GM18858 (cell line): Measurements from ENCODE around the gene SUPT4H1.

Source experiments
- ATAC-seq: cut with Tn5 transposase; IDR thresholded peaks from one replicate; pipeline ENCODE4 v1.9.1; 2021; ENCODE audit not compliant: unreplicated experiment

Gene SUPT4H1

DNA sequence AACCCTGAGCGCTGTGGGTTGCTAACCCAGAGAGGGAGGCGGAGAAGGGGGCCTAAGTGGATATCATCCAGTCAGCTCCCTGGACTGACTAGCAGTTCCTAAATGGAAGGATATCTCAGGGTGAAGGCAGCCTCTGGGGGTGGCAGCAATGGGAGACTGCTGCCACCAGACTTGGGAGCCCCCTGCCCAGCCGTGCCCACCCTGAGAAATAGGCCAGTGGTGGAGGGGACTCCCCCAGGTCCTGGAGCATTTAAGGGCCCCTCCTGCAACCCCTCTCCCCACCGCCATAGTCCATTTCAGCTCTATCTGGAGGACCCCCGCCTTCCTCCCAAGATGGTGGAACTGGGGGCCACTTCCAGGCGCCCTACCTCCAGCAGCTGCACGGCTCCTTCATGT, 31.8 kb downstream of the SUPT4H1 start:
- ATAC-seq = no peak

DNA sequence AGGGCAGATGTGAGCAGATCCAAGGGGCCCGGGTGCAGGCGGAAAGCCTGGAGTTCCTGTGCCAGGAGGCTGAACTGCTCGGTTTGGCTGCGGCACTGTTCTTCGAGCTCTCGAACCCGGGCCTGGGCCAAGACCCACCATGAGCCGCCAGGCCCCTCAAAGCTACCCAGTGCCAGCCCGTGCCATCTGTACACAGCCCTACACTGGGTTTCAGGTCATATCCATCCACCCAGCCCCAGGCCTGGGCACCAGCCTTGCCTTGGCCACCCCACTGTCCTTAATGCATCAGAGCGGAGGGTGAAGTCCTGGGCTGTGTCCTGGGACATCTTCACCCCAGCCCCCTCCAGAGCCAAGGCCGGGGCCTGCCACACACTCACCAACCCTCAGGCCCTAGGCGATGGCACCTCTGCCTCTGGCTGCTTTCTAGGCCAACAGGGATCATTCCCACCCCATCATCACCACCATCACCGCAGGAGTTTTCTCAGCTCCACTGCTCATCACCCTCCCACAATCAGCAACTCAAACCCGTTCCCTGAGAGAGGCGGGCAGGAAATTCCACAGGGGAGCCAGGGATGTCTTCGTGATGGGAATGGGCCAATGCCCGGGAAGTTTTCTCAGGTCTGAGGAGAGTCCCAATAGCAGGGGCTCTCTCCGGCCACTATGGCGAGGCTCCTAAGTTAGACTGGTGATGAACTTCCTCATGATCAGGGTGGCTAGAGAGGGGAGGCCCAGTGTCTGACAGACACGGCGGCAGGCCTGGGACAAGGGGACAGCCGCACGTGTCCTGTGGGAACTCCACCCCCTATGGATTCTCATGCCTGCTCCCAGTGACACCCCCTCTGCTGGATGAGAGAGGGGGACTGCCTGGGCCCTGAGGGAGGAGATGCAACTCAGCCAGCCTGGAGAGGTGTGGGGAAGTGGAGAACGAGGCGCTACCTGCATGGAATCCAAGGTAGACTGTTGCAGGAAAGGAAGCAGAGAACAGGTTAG, 32.5 kb downstream of the SUPT4H1 start:
- ATAC-seq = no peak

DNA sequence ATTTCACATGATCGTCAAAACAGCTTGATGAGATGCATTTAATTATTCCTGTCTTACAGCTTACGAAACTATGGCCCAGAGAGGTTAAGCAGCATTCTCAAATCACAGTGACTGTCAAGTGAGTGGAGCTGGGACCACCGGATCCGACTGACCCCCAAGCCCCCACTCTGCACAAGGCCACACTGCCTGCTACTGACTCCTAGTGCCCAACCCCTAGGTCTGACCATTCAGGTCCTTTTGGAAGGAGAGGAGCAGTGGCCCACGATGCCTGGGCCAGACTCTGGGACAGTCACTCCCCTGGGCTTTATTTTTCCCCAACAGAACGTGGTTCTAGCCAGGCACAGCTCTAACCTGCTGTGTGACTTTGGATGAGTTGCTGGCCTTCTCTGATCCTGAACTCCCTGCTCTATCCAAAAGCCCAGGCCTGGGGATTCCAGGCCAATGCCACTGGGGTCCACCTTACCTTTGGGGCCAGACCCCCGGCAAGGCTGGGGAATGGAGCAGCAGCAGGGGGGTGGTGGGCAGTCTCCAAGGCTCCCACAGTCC, 33.3 kb downstream of the SUPT4H1 start:
- no peak for ATAC-seq

GRCh38 chr17:58318065-58318481, 33.9 kb downstream of the SUPT4H1 start:
- no peak for ATAC-seq

DNA sequence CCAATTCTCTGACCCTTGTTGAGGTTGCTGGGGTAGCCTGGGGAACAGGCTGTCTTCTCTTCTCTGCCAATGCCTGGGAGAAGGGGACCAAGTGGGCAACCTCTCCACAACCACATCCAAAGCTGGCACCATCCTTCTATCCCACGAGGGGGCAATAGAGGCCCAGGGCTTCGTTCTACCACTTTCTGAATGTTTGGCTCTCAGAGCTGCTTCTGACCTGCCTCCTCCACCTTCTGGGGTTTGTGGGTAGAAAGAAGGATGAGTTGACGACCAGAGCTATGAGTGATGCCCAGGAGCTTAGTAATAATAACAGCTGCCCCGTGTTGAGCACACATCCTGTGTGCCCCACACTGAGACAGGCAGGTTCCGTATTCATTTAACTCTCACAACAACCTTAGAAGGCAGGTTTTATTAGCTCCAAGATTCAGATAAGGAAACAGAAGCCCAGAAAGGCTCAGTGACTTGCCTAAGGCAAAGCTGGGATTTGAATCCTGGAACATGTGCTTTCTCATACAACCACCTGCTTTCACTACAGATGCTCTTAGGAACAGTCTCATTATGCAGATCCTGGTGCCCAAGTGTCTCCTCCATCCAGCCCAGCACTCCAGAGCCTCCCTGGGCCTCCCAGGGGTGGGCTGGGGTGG, 34.5 kb downstream of the SUPT4H1 start:
- ATAC-seq = peak; percentile 59

DNA sequence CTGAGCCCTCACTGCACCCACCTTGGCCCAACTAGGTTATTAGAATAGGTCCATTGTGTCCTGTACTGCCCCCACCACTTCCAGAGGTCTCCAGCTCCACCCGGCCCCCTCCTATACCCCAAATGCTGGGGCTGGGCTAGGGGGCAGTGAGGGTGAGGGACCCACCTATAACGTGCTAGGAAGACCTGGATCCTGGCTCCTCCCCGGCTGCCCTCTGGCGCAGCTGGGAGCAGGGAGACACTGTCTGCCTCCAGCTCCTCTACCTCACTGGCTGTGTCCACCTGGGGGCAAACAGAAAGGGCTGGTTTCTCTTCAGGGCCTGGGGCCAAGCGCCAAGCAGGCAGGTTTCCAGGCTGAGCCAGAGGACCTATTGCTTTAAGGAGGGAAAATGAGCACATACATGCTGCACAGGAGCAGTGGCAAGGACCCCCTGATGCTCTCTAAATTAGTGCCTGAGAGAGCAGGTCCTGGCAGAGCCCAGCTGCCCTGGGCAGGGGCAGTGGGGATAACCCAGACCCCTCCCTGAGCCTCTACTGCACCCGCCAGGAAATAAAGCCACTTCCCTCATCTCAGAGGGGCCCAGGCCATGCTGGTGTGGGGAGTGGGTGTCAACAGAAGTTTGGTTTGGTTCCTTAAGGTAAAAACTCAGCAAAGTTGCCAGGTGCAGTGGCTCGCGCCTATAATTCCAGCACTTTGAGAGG, 35.6 kb downstream of the SUPT4H1 start:
- no peak for ATAC-seq

DNA sequence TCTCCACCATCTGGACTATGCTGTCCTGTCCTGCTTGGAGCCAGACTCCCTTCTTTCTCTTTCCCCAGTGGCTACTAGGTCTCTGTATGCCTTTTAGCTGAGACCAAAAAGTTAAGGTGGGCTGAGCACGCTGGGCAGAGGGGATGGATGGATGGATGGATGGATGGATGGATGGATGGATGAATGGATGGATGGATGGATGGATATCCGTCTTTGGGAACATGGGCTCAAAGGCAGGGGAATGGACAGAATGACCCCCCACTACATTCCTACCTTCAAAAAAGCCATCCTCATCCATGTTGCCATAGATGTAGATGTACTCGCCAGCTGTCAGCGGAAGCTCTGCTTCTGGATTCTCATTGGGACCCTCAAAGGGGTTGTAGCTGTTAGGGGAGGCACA, 36.3 kb downstream of the SUPT4H1 start:
- no peak for ATAC-seq

- no peak for ATAC-seq
Observed at GRCh38 chr17:58315281-58315711, 36.7 kb downstream of the SUPT4H1 start.

GRCh38 chr17:58314706-58315015, 37.3 kb downstream of the SUPT4H1 start:
- ATAC-seq = no peak

- ATAC-seq = no peak
Observed at GRCh38 chr17:58313815-58314705, 37.9 kb downstream of the SUPT4H1 start.

GRCh38 chr17:58312829-58313228, 39.2 kb downstream of the SUPT4H1 start:
- ATAC-seq = no peak

GRCh38 chr17:58312021-58312630, 39.9 kb downstream of the SUPT4H1 start:
- ATAC-seq = no peak

DNA sequence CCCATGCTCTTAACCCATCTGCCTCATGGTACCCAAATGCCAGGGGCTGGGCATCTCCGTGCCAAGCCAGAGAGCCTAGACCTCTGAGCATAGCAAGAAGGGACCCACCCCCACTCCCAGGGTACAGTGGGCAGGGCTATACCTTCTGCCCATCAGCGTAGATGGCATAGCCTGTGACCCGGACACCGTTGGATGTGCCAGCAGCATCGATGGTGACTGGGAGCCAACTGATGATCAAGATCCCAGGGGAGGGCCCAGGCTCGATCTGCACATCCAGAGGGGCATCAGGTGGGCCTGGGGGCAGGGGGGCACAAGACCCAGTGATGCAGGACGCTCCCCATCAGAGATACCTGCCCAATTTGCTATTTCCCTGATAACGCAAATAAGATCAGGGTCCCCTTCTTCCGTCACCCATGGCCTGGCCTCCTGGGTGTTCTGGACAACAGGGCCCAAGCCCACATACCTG, 40.5 kb downstream of the SUPT4H1 start:
- ATAC-seq = no peak

DNA sequence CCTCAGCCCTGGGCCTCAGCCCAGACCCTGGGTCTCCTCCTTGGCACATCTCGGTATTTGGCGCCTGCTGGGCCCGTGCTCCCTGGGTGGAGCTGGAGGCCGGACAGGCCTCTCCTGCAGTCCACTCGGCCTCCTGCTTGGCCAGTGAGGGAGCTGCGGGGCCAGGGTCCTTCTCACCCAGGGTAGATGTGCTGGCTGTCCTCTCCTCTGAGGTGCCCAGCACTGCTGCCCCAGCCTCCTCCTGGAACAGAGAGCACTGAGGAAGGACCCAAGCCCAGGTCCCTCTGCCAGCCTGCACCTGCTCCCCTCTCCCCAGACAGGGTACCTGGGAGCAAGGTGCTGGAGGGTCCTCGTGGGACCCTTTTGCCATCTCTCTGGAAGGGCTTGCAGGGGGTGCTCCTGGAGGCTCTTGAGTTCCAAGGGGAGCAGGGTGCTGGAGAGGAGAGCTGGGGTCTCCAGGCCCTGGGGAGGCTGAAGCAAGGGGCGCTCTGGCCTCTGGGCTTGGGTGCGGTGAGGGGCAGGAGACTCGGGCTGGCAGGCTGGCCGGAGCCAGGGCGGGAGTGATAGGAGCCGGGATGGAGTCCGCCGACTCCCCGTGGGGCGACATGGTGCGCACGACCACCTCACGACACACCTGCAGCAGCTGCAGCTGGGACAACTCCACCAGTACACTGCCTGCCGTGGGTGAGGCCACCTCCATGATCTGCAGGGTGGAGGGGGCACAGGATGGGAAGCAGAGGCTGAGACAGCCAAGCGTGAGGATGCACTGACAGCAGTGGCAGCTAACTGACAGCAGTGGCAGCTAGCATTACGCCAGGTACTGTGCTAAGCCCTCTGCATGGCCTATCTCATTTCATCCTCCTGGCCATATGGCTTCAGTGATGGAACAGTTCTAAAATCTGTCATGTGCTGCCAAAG, 41.2 kb downstream of the SUPT4H1 start:
- no peak for ATAC-seq

DNA sequence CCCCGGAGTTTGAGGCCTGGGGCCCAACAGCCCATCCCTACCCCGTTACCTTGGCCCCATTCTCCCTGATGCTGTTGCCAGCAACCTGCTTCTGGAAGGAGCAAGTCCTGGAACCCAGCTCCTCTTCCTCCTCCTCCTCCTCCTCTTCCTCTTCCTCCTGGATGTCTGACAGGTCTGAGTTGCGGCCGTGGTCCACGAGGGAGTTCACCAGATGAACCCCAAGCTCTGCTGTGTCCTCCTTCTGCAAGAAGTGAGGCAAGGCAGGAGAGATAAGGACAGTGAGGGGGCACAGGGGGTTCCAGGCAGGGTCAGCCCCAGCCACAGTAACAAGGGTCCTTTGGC, 42.1 kb downstream of the SUPT4H1 start:
- ATAC-seq = no peak

DNA sequence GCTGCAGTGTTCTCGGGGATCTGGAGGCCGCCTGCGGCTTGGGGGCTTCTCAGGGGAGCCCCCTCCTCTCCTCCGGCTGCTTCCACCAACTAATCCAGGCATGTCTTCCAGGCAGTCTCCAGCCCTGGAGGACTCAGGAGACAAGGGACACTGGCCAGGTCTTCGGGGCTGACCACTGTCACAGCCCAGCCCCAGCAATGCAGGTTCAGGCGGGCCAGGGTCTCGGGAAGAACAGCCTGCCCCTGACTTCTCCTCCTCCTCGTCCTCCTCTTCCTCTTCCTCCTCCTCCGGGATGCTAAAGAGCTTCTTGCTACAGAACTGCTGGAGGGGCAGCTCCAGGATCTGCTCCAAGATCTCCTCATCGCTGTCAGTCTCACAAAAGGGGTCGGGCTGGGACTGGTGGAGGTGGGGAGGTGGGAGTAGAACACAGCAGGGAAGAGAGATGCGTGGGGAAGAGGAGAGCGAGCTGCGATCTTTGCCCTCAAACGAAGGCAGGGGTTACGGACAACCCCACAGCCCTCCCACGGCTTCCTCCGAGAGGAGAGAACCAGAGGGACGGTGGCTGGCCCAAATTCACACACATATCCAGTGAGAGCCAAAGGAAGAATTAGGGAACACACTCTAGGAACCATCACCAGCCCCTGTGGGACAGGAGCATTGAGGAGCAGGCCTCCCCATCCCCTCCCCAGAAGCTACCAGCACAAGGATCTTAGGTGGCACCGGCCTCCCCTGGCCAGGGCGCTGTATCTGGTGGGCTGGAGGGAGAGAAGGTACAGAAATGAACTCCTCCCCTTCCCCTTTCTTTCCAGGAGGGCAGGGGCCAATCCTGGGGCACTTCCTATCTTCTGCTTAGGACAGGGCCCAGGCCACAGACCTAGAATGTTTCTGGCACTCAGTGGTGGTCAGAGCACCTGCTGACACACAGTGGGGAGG, 42.8 kb downstream of the SUPT4H1 start:
- ATAC-seq = no peak

DNA sequence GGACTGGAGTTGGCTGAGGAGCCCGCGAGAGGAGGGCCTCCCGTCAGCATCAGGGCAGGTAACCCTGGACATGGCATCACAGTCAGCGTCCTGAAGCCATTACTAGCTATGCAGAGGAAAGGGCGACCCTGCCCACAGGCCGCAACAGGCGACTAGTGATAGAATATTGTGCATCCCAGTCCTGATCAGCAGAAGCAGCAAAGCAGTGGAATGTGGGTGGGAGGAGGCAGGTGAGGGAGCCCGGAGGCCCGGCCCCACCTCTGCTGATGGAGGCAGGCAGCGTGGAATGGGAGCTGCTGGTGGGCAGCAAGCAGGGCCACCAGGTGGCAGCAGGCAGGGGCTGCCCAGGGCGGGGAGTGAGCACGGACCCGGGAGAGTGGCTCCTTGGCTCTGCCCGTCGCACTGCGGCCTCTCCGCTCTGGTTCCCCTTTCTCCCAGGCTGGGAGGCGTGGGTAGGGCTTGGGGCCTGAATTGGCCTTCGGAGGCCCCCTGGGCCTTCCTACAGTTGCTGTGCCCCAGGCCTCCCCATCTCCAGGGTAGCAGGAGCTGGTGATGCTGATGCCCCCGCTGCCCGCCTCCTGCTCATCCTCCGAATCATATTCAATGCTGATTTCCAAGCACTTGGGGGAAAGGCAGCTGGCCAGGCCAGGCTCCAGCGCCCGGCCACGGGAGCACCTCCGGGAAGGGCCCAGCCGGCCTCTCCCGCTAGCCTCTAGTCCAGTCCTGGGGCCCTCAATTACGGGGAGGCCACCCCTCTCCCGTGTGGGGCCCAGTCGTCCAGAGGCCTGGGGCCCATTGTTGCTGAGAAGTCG, 43.6 kb downstream of the SUPT4H1 start:
- ATAC-seq = no peak
